CD4-positive, alpha-beta T cell treated with Interleukin-4 for 1 hour (primary cell): Measurements from ENCODE around the gene THEM5.
A peak's percentile ranks its signal among the peaks of the same experiment; 100 is the strongest.

Experiments used
- DNase-seq, 2 donors: peaks; one replicate each; pipeline ENCODE4 v3.0.0-alpha.2; 2020 to 2022

THEM5 gene

DNA sequence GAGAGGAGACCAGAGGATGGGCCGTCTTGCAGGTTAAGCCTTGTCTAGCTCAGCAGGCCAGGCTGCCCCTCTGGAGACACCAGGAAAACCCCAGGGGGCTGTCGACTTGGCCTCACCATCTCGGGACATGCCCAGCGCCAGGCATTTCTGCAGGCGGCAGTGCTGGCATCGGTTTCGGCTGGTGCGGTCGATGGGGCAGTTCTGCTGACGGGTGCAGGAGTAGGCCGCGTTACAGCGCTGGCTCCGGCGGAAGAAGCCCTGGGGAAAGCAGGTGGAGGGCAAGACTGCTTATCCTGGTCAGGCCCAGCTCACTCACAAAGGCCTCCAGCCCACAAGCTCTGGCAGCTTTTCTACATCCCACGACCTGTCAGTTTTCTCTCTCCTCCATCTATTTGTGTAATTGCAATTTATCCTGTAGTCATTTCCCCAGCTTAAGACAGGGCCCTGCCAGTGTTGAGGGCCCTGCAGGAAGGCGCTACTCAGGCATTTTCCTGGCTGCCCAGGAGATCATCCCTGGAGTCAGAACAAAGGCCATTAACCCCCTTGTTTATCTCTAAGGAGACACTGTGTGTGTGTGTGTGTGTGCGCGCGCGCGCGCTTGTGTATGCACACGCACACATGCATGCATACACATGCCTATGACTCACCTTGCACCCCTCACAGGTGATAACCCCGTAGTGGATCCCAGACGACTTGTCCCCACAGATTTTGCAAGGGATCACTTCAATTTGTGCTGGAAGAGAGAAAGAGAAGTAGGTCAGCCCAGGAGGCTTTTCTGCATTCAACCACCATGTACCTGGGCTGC, 36.8 kb downstream of the THEM5 start:
- DNase-seq = no peak

DNA sequence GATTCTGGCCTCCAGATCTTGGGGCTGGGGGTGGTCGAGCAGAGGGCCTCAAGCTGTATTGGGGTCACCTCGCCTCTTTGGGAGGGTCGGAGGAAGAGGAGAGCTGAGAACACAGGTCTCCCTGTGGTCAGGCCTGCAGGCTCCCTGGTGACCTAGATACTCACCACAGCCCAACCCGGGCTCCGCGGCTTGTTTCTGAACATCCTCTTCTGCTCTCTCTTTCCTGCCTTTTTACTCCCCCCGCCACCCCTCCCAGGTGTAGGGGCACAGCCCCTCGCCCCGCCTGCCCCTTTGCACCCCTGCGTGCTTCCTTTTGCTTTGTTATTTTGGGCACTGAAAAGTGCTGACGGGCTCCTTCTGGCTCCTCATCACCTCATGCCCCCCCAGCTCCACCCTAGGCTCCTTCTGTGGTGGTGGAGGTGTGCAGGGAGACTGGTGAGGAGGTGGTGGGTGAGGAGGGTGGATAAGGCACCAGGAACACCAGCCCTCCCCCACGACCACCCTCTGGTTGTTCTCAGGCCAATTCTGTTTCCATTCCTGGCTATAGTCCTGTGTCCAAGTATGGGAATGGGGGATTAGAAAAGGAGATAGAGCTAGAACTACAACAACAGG, 37.7 kb downstream of the THEM5 start:
- DNase-seq = peak; percentile 54 to 65

GRCh38 chr1:151814971-151815545, 38.5 kb downstream of the THEM5 start:
- no peak for DNase-seq

GRCh38 chr1:151814426-151814825, 39.1 kb downstream of the THEM5 start:
- no peak for DNase-seq

- DNase-seq = no peak
These were observed 40.1 kb downstream of the THEM5 start for GRCh38 chr1:151813271-151813977.

- DNase-seq = no peak
These were observed 42.3 kb downstream of the THEM5 start for GRCh38 chr1:151811181-151811580.

GRCh38 chr1:151809985-151810556, 43.4 kb downstream of the THEM5 start:
- no peak for DNase-seq

GRCh38 chr1:151809290-151809984, 44.1 kb downstream of the THEM5 start:
- DNase-seq = no peak

- no peak for DNase-seq
These were observed 45.7 kb downstream of the THEM5 start for GRCh38 chr1:151807766-151808165.

GRCh38 chr1:151807131-151807530, 46.4 kb downstream of the THEM5 start:
- DNase-seq = no peak

GRCh38 chr1:151806170-151806569, 47.3 kb downstream of the THEM5 start:
- no peak for DNase-seq

GRCh38 chr1:151805066-151805820, 48.3 kb downstream of the THEM5 start, which contains the start of gene LINGO4:
Gene LINGO4 (minus strand): TSS chr1:151805419. CDS start chr1:151802704, 2,715 bp downstream.
- no peak for DNase-seq

GRCh38 chr1:151803915-151804314, 49.6 kb downstream of the THEM5 start:
- DNase-seq = no peak

DNA sequence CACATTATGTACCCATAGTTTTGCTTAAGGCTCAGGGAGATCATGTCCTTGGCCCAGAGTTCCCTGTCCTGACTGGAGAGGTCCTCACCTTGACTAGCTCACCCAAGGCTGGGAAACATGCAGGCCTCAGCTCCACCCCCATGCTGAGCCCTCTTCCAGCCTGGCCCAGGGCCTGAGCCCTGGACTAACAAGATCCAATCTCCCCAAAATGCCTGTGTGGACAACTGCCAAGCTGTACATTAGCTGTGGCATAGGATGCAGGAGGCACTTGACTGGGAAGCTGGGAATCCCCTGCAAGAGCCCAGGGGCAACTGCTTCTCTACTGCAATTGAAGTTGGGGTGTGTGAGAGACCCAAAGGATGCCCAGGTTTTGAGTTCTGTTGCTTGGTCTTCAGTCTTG, 50.3 kb downstream of the THEM5 start:
- no peak for DNase-seq

DNA sequence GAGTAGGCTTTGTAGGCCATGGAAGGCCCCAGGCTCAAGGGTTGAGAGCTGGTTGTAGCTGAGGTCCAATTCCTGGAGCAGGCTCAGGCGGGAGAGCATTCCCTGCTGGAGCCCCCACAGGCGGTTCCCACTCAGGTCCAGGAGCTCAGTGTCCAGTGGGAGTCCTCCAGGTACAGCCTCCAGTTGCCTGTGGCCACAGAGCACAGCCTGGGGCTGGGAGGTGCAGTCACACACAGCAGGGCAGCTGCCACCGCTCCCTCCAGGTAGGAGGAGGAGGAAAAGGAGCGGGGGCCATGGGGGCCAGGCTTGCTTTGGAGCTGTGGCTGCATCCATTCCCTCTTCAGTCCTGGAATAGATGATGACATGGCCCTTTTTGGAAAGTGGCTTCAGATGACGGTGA, 51.1 kb downstream of the THEM5 start:
- DNase-seq = no peak

DNA sequence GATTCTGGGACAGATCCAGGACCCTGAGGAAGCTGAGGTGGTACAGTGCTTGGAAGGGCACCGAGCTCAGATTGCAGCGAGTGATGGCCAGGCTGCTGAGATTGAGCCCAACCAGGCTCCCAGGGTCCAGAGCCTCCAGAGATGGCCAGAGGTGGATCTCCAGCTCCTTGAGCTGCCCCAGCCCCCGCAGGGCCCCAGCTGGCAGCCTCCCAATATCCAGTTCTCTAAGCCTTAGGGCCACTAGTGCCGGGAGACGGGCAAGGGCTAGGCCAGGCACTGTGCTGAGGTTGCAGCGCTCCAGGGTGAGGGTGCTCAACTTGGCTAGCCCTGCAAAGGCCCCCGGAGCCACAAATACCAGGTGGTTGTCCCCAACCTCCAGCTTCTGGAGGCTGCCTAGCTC, 51.7 kb downstream of the THEM5 start:
- no peak for DNase-seq

DNA sequence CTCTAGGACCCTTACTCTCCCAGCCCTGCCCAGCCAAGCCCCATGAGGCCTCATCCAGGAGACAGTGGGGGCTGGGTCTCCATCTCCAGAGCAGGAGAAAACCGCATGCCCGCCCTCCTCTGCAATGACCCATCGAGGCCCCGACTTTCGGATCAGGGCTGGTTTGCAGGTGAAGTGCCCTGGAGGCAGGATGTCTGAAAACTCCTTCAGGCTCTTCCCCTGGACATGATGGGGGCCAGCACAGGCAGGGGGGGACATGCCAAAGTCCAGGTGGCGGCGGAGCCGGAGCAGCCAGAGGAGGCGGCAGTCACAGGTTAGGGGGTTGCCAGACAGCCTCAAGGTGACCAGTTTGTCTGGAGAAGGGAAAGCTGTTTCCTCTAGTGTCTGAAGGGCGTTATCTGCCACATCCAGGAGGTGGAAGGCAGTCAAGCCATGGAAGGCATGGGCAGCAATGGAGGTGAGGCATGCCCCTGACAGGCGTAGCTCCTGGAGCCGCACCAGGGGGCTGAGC, 52.1 kb downstream of the THEM5 start:
- no peak for DNase-seq

DNA sequence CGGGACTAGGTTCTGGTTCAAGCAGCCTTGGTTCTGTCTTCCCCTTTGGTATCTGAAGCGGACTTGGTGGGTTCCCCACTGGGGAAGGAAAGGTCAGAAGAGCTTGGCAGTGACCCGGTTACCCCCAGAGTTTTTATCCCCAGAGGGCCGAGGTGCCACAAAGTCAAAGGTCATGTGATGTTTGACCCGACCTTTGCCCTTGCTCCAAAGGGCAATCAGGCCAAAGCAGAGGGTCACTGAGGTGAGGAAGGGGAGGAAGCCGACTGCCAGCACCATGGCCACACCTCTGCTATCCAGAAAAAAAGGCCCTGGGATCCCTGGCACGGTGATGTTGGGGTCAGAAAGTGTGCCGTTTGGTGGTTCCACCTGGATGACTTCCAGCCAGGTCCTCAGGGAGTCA, 52.7 kb downstream of the THEM5 start:
- no peak for DNase-seq

- no peak for DNase-seq
These were observed 54.1 kb downstream of the THEM5 start for GRCh38 chr1:151799179-151800022.

- DNase-seq = no peak
These were observed 54.9 kb downstream of the THEM5 start for GRCh38 chr1:151798571-151798970.
